SK-N-MC (cell line): ENCODE data around the gene LRRFIP1.

Experiments
- EZH2 ChIP-seq: fragments of 200-600 bp; sonication (generic); IDR thresholded peaks from one replicate; pipeline ENCODE4 v1.6.1; 2017; ENCODE audit warnings: antibody characterized with exemption
- POLR2AphosphoS5 ChIP-seq: IDR thresholded peaks from 2 replicates; pipeline ENCODE4 v1.6.1; 2012; ENCODE audit warnings: mild to moderate bottlenecking, low read depth, low read length, borderline replicate concordance

- no peak for TF ChIP-seq POLR2AphosphoS5
- TF ChIP-seq EZH2 = no peak
Measured at GRCh38 chr2:237633061-237633561, 5.7 kb downstream of the LRRFIP1 start.
